IPS DF 19.7 (cell line): Measurements from ENCODE around the gene CHD3.

ENCODE experiments used
- DNase-seq: peaks from one replicate; pipeline ENCODE4 v3.0.0-alpha.2; 2013; ENCODE audit warnings: low read depth, low spot score

Gene CHD3

DNA sequence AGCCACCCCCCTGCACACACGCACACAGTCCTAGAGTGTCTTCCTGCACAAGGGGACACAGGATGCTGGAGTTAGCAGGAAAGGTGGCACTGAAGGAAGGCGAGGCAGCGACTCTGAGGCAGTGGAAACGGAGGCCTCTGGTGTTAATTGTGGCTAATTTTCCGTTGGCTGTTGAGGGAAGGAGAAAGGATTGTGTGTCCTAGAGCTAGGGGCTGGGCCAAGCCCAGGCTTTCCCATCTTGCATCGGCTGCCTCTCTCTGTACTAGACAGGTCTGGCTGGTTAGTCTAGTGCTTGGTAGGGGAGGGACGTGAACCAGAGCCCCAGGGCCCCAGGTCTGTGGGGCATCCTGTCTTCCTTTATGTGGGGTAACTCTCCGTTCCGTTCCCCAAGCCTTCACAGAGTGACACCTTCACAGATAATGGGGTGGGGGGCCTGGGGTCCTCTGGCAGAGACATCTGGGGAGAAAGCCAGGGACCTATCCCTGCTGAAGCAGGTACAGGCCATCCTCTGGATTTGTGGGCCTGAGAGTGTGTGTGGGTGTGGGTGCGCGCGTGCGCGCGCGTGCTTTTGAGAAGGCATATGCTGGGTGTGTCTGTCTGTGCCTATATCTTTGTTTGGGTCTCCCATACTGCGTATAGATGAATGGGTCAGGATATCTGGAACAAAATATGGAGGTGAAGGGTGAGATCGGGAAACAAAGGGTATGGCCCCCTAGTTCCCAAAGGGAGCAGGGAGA lies at the start of gene CHD3:
Gene CHD3, plus strand, starts transcription at position 606 of the 737 bp plus-strand sequence. CDS start 212 bp downstream, outside the sequence.
- DNase-seq = no peak

DNA sequence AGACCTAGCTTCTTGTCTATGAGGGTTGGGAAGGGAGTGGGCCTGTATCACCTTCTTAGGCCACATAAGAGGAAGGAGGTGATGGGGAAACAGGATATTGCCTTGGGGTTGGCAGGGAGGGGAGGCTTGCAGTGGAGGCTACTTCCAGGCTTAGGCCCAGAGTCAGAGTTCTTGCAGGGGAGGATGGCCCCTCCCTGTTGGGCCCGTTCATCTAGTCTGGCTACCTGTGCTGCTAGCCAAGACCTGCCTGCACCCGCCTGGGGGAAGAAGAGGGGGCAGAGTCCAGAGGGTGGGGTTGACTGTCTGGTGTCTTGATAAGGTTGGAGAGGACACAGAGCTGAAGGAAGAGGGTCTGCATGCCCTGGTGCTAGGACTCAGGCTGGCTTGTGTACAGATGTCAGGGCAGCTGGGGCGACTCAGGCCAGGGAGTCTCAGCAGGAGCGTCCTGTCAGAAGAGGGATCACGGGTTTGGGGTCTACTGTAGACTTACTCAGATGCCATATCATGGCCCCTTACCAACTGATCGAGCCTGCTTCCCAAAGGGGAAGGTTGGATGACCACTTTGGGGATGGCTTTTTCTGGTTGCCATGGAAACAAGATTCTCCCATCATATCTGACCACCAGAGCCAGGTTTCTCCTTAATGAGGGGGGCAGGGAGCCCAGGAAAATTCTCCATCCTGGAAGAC lies 49.3 kb upstream of the CHD3 start:
- no peak for DNase-seq

DNA sequence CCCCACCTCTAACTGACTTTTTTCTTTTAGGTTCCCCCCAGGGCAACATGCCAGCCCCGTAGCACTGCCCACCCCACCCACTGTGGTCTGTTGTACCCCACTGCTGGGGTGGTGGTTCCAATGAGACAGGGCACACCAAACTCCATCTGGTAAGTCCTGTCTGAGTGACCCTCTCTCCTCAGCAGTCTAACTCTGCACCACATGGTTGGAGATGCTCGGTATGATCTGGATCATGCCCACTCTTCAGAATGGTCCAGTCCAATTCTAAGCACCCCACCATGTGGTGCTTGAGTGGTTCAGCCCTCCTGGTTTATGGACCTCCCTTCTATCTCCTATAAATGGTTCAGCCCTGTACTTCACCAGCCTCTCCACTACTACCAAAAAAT lies 48.7 kb upstream of the CHD3 start:
- DNase-seq = no peak

DNA sequence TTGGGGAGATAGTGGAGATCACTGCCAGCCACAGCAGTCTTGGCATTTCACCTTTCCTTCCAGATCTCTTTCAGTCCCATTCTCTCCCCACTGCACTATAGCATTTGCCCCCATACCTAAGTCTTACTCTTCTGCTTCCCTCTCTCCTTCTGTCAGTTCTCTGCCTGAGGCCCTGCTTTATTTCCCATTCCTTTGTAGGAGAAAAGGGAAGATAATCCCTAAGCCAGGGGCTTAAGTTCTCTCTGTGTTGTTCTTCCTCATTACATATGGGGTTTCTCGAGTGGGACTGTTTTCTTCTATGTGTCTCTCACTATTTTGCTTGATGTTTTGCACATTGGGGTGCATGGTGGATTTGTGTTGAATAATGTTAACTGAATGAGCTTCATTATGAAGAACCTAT lies 48.1 kb upstream of the CHD3 start:
- no peak for DNase-seq

DNA sequence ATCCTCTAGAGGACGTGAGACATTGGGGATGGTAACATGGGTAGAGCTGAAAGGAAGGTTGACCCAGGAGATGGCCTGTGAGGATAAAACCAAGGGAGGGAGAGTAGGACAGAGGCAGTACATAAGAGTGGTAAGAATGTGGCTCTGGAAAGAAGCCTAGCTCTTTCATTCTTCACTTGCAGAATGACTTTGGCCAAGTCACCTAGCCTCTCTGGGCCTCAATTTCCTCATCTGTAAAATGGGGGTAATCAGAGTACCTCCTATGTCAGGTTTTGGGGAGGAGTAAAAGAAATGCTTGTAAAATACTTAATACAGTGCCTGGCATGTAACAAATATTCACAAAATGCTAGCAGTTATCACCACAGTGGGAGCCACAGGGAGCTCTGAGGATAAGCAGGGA lies 47.7 kb upstream of the CHD3 start:
- no peak for DNase-seq

DNA sequence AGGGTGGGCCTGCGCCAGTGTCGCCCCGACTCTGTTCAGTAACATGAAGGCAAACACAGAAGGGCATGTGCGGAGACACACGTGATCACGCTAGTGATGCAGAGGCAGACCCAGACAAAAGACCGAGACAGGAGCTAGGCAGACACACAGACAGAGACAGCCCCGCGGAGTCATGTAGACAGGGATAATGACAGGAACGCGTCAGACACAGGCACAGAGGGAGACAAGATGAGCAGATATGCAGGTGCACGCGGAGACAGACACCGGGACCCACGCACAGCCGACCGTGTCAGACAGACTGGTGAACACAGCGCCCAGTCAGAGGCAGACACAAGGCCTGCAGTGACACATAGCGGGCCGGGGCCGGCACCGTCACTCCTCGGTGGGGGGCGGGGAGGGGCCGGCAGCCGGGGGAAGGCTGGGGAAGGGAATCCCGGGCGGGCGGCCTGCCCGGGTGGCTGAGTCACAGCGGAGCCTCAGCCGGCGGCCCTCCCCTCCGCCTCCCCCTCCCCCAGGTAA lies 47.1 kb upstream of the CHD3 start:
- no peak for DNase-seq

DNA sequence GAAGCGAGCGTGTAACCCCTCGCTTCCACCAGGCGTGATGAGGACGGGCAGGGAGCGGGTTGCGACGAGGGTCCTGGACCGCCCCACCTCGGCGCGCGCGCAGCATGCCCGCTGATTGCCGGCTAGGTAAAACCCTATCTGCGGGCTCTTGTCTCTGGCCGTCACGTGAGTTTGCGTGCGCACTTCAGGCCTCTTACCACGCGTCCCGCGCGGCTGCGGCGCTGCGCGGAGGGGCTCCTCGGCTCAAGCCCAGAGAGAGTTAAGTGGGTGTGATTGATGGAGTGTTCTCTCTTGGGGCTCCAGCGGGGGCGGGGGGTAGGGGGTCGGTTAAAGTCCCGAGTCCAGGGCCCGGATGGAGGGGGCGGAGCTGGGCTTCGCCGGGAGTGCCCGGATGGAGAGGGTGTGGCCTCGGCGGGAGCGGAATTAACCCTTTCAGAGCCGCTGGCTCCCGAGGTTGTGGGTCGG lies 46.6 kb upstream of the CHD3 start:
- no peak for DNase-seq

DNA sequence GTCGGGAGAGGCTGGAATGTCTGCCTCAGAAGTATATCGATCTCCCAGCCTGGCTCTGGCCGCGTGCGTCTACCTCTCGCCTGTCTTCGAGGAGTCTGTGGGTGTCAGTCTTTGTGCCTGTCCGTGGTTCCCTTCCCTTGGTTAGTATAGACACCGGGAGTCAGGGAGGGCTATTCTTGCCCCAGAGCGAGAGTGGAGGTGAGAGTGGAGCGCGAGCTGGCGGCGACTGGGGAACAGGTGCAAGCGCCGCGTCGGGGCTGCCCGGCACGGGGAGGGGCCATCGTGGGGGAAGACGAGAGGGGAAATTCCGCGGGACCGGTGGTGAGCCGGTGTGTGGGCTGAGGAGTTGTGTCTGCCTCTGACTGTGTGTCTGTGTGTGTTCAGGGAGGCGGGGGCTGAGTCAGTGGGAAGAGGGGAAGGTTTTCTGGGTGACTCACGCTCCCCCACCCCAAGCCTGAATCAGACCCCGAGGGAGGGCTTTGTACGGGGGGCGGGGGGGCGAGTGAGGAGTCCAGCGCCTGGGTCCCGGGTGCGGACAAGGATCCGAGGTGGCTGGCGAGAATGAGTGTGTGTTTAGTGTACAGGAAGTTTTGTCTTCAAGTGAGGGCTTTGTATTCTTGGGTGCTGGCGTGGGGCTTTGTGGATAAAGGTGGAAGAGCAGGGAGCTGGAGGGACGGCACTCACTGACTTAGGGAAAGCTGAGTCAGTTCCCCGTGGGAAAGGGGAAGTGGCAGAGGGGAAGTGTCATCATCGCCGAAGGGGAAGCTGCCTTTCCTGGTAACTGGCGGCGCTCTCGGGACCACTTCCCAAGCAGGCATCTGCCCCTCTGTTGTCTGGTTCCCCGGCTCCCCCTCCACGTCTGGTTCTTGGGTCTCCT lies 46.0 kb upstream of the CHD3 start:
- no peak for DNase-seq

DNA sequence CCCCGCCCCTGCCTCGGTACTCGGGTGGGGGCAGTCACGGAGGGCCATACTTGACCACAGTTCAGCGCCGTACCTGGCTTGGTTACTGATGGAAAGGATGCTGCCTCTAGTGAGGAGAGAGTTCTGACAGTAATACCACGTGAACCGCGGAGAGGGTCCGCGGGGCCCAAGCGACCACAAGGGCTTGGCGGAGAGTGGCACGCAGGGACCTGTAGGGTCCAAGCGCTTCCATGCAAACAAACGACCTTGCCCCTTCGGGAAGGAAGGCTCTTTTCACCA lies 45.4 kb upstream of the CHD3 start:
- no peak for DNase-seq

DNA sequence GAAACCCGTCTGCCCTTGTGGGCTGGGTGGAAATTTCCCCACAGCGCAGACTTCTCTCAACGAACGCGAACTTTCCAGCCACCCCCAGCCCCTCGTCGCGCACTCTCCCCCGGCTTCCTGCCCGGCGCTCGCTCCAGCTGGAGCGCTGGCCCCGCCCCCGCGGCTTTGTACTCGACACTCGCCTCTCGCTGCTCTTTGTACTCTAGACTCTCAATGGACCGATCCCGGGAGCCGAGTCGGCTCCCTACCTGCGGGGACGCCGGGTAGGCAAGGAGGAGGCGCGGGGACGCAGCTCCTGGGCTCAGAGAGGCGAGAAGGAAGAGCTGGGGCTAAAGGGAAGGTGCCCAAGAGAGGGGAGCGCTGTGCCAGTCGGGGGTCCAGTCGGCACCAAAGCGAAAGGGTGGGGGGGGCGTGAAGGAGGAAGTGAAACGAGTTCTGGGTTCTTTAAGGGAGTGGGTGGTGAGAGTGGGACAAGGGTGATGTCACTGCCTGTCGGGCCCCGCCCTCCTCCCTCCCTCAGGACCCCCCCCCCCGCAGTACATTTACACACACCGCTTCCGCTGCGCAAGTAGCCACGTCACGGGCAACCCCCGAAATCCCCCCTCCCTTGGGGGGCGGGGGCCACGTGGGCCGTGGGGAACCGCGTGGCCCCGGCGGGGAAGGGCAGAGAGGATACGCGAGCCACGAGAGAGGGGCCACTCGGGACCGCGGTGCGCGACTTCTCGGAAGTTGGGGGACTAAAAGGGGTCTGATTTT lies 44.9 kb upstream of the CHD3 start:
- DNase-seq = no peak

DNA sequence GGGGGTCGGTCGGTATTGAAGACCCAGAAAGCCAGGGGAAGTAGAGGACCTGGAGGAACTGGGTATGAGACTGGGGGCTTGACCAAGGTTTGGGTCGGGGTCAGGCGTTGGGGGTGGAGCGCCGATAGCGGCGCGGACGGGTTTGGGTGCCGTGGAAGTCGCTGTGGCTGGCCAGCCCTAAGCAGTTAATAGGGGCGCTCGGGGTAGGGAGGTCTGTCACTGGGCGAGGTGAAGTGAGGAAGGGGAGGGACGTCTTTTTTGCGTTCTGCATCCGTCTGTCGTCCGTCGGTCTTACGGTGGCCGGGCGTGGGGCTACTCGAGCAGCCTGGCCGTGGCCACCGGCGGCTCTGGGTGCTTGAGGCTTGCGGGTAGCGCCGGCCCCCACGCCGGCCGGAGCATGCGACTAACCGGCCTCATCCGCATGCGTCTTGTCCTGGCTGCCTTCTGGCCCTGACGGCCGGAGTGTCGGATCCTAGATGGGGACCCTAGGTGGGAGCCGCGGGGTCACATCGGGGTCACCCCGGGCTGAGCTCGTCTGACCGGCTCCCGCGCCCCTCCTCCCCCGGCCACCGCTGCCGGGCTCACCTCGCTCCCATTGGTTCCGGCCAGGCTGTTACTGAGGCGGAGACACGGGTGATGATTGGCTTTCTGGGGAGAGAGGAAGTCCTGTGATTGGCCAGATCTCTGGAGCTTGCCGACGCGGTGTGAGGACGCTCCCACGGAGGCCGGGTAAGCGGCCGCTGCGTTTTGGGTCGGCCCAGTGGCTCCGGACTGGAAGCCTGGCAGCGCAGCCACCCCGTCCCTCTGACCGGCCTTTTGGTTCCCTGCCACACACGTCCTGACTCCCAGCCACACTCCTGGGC lies 44.1 kb upstream of the CHD3 start:
- peak; percentile 89 for DNase-seq

DNA sequence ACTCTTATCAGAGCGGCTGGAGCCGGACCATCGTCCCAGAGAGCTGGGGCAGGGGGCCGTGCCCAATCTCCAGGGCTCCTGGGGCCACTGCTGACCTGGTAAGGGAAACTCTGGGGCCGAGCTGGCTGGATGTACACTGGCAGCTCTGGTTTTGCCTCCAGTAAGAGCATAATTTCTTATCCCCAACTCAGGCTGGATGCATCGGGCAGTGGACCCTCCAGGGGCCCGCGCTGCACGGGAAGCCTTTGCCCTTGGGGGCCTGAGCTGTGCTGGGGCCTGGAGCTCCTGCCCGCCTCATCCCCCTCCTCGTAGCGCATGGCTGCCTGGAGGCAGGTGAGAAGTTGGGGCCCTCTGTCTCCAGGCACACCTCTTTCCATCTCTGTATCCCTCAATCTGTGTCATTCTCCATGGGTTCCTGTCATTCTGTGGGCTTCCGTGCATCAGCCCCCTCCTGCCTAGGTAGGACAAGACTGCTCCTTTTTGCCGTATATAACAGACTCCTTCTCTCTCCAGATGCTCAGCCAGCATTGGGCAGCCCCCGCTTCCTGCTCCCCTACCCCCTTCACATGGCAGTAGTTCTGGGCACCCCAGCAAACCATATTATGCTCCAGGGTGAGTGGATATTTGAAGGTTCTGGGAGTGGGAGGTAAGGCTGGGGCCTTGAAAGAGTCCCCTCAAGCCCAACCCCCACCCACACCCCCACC lies 43.1 kb upstream of the CHD3 start:
- no peak for DNase-seq

DNA sequence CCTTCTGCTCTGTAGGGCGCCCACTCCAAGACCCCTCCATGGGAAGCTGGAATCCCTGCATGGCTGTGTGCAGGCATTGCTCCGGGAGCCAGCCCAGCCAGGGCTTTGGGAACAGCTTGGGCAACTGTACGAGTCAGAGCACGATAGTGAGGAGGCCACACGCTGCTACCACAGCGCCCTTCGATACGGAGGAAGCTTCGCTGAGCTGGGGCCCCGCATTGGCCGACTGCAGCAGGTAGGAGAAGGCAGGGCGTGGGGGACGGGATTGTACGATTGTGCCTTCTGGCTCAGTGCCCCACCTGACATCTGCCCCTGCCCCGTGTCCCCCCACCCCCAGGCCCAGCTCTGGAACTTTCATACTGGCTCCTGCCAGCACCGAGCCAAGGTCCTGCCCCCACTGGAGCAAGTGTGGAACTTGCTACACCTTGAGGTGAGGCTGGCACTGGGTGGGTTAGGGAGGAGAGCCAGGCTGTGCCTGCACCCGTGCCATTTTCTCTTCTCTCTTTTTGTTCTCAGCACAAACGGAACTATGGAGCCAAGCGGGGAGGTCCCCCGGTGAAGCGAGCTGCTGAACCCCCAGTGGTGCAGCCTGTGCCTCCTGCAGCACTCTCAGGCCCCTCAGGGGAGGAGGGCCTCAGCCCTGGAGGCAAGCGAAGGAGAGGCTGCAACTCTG lies 42.4 kb upstream of the CHD3 start:
- no peak for DNase-seq

DNA sequence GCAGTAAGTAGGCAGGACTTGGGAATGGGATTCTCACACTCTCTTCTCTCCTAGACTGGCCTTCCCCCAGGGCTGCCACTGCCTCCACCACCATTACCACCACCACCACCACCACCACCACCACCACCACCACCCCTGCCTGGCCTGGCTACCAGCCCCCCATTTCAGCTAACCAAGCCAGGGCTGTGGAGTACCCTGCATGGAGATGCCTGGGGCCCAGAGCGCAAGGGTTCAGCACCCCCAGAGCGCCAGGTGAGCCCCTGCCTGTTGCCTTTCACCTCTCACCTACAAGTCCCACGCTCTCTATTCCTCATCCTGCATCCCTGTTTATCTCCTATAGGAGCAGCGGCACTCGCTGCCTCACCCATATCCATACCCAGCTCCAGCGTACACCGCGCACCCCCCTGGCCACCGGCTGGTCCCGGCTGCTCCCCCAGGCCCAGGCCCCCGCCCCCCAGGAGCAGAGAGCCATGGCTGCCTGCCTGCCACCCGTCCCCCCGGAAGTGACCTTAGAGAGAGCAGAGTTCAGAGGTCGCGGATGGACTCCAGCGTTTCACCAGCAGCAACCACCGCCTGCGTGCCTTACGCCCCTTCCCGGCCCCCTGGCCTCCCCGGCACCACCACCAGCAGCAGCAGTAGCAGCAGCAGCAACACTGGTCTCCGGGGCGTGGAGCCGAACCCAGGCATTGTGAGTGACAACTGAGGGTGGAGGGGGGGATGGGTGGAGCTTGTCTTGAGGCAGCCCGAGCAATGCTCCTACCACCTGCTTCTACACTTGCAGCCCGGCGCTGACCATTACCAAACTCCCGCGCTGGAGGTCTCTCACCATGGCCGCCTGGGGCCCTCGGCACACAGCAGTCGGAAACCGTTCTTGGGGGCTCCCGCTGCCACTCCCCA lies 41.6 kb upstream of the CHD3 start:
- DNase-seq = no peak

DNA sequence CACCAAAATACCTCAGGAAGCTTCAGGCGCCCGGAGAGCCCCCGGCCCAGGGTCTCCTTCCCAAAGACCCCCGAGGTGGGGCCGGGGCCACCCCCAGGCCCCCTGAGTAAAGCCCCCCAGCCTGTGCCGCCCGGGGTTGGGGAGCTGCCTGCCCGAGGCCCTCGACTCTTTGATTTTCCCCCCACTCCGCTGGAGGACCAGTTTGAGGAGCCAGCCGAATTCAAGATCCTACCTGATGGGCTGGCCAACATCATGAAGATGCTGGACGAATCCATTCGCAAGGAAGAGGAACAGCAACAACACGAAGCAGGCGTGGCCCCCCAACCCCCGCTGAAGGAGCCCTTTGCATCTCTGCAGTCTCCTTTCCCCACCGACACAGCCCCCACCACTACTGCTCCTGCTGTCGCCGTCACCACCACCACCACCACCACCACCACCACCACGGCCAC lies 40.4 kb upstream of the CHD3 start:
- no peak for DNase-seq

DNA sequence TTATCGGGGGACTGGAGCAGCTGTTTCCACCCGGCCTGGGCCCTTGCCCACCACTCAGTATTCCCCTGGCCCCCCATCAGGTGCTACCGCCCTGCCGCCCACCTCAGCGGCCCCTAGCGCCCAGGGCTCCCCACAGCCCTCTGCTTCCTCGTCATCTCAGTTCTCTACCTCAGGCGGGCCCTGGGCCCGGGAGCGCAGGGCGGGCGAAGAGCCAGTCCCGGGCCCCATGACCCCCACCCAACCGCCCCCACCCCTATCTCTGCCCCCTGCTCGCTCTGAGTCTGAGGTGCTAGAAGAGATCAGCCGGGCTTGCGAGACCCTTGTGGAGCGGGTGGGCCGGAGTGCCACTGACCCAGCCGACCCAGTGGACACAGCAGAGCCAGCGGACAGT lies 39.9 kb upstream of the CHD3 start:
- no peak for DNase-seq

DNA sequence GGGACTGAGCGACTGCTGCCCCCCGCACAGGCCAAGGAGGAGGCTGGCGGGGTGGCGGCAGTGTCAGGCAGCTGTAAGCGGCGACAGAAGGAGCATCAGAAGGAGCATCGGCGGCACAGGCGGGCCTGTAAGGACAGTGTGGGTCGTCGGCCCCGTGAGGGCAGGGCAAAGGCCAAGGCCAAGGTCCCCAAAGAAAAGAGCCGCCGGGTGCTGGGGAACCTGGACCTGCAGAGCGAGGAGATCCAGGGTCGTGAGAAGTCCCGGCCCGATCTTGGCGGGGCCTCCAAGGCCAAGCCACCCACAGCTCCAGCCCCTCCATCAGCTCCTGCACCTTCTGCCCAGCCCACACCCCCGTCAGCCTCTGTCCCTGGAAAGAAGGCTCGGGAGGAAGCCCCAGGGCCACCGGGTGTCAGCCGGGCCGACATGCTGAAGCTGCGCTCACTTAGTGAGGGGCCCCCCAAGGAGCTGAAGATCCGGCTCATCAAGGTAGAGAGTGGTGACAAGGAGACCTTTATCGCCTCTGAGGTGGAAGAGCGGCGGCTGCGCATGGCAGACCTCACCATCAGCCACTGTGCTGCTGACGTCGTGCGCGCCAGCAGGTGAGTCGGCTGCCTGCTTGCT lies 39.3 kb upstream of the CHD3 start:
- DNase-seq = no peak
